Measurements from ENCODE around the gene CARS1. TPM values are rescaled to one million over a fixed set of nuclear protein-coding genes. Genes with fewer than 3 reads are reported as not detected.

CARS1 gene
- total RNA-seq, 1 donor: 17.8 TPM

DNA sequence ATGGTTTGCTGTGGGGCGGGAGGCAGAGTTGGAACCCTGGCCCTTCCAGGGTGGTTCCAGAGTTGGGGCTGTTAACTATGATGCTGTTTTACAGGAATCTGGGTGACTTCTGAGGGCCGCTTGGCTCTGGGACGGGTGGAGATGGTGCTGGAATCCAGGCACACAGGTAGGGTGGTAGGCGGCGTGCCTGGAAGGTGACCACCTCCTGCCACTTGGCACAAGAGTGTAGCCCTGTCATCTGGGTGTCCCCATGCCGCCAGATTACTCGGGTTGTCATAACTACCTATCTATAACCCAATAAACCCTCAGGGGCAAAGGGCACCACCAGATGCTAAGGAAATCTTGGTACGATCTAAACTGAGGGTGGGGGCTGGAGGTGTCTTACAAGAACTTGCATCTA lies 1.3 kb downstream of the CARS1 start:
- H3K27me3 ChIP-seq (ENCODE audit: insufficient read depth, low read length): no peaks in the 10 kb centered on the region
- H3K9me3 ChIP-seq (ENCODE audit: low read depth, low read length): no peaks in the 10 kb centered on the region
- no peak overlapping the region for H3K4me3 ChIP-seq (ENCODE audit: low read length)
- H3K4me1 ChIP-seq (ENCODE audit: insufficient read depth, low read length): peaks cover 40% of the 10 kb centered on the region

DNA sequence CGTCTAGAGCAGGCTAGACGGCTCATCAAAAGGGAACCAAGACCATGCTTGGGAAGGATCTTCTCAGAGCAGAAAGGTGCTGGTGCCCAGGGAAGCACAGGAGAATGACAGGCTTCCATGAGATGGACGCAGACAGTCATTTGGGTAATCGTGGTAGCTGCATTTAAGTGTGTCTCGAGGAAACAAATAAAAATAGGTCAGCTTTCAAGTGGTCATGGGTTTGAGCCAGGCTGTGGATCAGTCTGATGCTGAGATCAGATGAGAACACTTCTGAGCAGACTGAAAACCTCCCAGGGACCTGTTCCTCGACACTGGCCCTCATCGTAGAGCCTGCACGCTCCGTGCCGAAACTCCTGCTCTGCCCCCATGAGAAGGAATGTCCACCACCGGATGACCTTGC lies 4.7 kb downstream of the CARS1 start:
- H3K4me3 ChIP-seq (ENCODE audit: low read length): no peak overlapping the region
- peaks cover 54% of the 10 kb centered on the region for H3K4me1 ChIP-seq (ENCODE audit: insufficient read depth, low read length)
- no peaks in the 10 kb centered on the region for H3K27me3 ChIP-seq (ENCODE audit: insufficient read depth, low read length)
- no peaks in the 10 kb centered on the region for H3K9me3 ChIP-seq (ENCODE audit: low read depth, low read length)

DNA sequence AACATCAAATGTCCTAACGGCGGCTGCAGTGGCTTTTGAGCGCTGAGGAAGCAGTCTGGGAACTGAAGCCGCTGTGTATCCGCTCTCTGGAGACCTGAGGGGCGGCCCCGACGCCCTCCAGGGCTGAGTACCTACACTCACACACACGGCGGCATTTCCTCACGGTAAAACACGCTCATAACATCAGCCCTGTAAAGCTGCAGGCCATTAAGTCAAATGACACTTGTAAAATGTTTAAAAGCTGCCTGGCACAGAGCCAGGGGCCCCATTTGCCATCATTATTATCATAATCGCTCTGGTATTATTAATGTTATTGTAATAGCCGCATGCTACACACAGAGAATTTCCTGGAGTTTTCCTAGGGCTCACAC lies 5.1 kb downstream of the CARS1 start:
- Histone ChIP-seq H3K4me1 (ENCODE audit: insufficient read depth, low read length) (peaks cover 52% of the 10 kb centered on the region), H3K9me3 (ENCODE audit: low read depth, low read length) (no peaks in the 10 kb centered on the region), H3K4me3 (ENCODE audit: low read length) (no peak overlapping the region), H3K27me3 (ENCODE audit: insufficient read depth, low read length) (no peaks in the 10 kb centered on the region)

DNA sequence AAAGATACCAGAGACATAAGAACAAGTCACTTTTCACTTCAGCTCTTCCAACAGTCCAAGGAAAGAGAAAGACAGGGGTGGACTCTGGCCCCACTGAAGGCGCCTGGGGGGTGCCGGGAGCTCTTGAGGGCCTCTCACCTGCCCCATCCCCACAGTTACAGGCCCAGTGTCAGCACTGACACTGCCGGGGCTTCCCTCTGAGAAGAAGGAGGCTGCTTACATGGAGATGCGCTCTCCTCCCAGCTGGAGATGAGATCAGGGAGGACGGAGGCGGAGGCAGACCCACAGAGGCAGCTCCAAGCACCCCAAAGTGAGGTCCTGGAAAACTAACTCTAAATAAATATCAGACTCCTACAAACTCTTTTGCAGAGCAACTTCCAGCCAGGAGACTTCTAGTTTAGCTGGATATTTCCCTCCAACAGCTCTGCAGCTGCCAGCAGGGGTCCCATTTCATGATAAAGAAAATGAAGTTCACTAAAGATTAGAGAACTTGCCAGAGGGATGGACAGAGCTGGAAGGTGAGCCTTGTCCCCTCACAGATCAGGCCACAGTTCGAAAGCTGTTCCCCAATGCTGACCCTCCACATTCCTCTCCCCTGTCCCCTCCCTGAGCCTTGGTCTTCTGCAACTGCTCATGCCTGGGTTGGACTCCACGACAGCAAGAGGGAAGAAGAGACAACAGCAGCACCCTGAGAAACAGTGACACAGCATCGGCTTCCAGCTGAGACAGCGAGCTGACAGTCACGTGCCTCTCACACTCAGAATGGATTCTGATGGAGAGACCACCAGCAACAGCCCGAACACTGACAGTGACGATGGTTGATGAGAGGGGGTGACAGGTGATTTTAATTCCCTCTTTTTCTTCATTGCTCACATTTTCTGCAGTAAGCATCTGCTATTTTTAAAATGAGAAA lies 5.8 kb downstream of the CARS1 start:
- peaks cover 49% of the 10 kb centered on the region for H3K4me1 ChIP-seq (ENCODE audit: insufficient read depth, low read length)
- H3K4me3 ChIP-seq (ENCODE audit: low read length): no peak overlapping the region
- H3K9me3 ChIP-seq (ENCODE audit: low read depth, low read length): no peaks in the 10 kb centered on the region
- H3K27me3 ChIP-seq (ENCODE audit: insufficient read depth, low read length): no peaks in the 10 kb centered on the region

DNA sequence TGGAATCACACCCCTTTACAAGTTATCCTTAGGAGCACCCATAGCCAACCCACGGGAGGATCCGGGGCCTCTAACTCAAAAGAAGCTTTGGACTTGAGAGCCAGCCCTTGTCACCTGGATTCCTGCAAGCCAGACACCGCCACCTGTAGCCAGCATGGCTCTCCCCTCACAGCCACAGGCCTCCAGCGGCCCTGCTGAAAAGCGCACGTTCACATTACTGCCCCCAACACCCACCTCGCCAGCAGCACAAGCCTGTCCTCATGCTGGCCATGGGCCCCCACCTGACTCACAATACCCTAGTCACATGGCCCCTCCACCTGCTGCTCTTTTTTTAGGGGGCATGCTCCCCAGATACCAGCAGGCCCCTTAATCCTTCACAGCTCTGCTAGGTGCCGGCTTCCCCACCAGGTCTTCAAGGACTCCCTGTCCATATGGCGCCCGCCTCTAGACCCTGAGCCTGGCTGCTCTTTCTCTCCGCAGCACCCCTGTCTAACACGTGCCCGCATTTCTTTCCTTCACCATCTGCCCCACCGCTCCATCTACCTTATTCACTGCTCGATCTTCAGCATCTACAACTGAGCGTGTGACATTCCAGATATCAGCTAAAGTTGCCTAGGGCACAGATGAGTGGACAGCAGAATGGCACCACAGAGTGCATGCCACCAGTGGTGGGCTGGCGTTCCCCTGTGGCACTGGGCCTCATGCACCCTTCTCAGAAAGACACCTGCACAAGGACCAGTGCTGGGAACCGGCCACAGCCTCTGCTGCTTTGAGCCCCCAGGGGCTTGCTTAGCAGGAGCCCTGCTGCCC lies 6.6 kb downstream of the CARS1 start:
- H3K4me1 ChIP-seq (ENCODE audit: insufficient read depth, low read length): peaks cover 40% of the 10 kb centered on the region
- no peaks in the 10 kb centered on the region for H3K9me3 ChIP-seq (ENCODE audit: low read depth, low read length)
- no peaks in the 10 kb centered on the region for H3K27me3 ChIP-seq (ENCODE audit: insufficient read depth, low read length)
- no peak overlapping the region for H3K4me3 ChIP-seq (ENCODE audit: low read length)

DNA sequence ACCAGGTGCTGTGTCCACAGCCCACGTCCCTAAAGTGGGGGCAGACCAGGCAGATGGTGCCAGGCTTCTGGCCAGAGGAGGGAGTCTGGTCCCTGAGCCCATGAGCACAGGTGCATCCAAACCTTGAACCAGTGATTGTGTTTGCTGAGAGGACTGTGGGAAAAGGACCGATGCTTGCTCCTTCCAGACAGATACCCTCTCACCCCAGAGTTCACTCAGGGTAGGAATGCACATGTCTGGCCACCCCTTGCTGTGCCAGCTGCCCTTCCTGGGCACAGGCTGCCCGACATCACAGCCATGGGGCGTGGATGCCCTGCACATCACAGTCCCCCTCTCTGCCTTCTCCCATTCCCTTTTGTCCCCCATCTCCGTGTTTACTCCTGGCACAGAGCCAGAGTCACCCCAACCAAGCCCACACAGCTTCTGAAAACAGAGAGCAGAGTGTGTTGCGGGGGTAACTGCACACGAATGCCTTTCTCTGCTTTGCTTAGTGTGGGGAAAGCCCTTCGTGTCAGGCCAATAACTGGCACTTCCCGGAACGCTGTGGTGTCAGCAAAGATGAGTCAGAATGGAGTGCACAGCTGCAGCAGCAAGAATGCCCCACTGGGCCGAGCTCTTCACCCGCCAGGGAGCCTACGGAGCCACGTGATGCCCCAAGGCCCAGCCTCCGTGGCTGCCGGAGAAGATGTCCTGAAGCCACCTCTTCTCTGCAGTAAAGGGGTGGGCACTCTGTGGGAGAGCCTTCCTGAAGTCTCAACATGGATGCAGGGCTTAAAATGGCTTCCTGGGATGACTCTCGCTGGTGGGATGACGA lies 7.6 kb downstream of the CARS1 start:
- Histone ChIP-seq H3K27me3 (ENCODE audit: insufficient read depth, low read length) (no peaks in the 10 kb centered on the region), H3K4me1 (ENCODE audit: insufficient read depth, low read length) (peaks cover 33% of the 10 kb centered on the region), H3K4me3 (ENCODE audit: low read length) (no peak overlapping the region), H3K9me3 (ENCODE audit: low read depth, low read length) (no peaks in the 10 kb centered on the region)

DNA sequence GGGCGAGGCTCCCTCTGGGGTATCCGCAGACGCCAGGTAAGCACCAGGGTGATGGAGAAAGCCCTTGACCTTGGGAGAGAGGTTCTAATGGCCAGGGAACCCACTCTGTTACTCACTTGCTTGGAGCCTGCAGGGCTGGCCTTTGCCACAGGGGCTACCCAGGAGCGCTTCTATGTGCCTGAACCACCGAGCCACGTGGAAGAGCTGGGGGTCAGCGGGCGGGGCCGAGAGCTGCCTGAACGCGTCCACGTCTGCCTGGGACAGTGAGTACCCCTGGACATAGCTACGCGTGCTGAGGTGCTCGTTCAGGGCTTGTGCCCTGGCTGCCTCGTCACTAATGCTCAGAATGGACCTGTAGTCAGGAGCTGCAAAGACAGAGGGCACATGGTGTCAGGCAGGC lies 9.6 kb downstream of the CARS1 start:
- Histone ChIP-seq H3K4me3 (ENCODE audit: low read length) (no peak overlapping the region), H3K27me3 (ENCODE audit: insufficient read depth, low read length) (no peaks in the 10 kb centered on the region), H3K4me1 (ENCODE audit: insufficient read depth, low read length) (peaks cover 31% of the 10 kb centered on the region), H3K9me3 (ENCODE audit: low read depth, low read length) (no peaks in the 10 kb centered on the region)

DNA sequence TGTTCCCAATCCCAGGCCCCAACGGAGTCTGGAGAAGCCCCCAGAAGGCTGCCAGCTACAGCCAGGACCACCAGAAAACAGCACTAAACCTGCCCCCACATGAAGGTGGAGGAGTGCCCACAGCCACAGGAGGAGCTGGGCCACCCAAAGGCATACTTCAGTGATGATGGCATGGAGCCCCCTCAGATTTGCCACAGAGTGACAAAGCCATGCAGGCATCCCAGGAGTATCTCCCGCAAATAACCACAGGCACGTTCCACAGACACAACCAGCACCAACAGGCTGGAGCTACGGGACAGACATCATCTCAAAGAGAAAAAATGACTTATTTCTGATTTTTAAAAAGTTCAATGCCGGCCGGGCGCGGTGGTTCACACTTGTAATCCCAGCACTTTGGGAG lies 10.6 kb downstream of the CARS1 start:
- Histone ChIP-seq H3K9me3 (ENCODE audit: low read depth, low read length) (no peaks in the 10 kb centered on the region), H3K4me3 (ENCODE audit: low read length) (no peak overlapping the region), H3K27me3 (ENCODE audit: insufficient read depth, low read length) (no peaks in the 10 kb centered on the region), H3K4me1 (ENCODE audit: insufficient read depth, low read length) (peaks cover 21% of the 10 kb centered on the region)

DNA sequence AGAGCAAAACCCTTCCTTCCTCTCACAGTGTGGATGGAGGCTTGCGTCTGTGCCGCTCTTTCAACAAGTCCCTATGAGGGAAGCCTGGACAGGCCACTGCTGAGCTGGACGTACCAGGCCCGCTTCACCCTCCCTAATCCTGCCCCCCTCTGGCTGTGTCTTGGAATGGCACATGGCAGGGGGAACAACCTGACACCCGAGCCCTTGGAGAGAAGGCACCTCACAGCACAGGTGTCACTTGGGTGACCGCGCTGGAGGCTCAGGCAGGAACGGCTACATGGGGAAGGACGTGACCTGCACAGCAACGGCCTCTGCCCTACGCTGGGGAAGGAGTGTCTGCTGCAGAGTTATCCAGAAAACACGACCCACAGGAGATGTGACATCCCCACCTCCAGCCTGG lies 11.0 kb downstream of the CARS1 start:
- no peaks in the 10 kb centered on the region for H3K9me3 ChIP-seq (ENCODE audit: low read depth, low read length)
- H3K4me1 ChIP-seq (ENCODE audit: insufficient read depth, low read length): peaks cover 16% of the 10 kb centered on the region
- H3K27me3 ChIP-seq (ENCODE audit: insufficient read depth, low read length): no peaks in the 10 kb centered on the region
- no peak overlapping the region for H3K4me3 ChIP-seq (ENCODE audit: low read length)

DNA sequence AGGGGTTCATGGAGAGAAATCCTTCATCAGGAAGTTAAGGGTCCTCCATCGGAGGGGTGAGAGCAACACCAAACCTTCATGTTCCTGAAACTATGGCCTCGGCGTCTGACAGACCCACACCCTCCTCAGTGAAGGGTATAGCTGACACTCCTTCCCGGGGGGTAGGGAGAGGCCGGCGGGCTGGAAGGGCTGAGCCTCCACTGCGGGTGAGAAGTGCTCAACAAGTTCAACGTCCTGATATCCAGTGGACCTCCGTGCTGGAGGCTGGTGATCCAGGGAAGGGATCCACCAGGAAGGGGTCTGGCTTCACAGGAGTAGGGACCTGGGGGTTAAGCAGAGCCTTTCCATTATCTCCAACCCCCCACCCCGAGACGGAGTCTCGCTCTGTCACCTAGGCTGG lies 12.3 kb downstream of the CARS1 start:
- Histone ChIP-seq H3K9me3 (ENCODE audit: low read depth, low read length) (no peaks in the 10 kb centered on the region), H3K27me3 (ENCODE audit: insufficient read depth, low read length) (no peaks in the 10 kb centered on the region), H3K4me3 (ENCODE audit: low read length) (no peak overlapping the region), H3K4me1 (ENCODE audit: insufficient read depth, low read length) (peaks cover 8% of the 10 kb centered on the region)

DNA sequence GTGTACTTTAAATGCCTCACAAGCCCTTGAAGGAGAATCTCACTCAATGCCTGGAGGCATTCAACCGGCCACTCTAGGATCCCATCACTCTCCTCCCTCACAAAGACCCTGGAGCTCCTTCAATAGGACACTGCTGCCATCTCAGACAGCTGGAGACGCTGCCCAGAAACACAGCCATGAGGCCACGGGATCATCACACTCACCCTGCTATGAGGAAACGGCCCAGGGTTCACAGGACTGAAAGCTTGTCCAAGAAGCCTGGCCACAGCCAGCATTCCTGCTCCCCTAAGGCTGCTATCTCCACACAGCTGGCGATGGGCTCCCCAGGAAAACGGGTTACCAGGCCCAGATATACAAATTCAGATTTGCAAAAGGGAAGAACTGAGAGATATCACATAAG lies 13.2 kb downstream of the CARS1 start:
- H3K4me3 ChIP-seq (ENCODE audit: low read length): no peak overlapping the region
- H3K27me3 ChIP-seq (ENCODE audit: insufficient read depth, low read length): no peaks in the 10 kb centered on the region
- H3K9me3 ChIP-seq (ENCODE audit: low read depth, low read length): no peaks in the 10 kb centered on the region
- H3K4me1 ChIP-seq (ENCODE audit: insufficient read depth, low read length): peaks cover under 1% of the 10 kb centered on the region

DNA sequence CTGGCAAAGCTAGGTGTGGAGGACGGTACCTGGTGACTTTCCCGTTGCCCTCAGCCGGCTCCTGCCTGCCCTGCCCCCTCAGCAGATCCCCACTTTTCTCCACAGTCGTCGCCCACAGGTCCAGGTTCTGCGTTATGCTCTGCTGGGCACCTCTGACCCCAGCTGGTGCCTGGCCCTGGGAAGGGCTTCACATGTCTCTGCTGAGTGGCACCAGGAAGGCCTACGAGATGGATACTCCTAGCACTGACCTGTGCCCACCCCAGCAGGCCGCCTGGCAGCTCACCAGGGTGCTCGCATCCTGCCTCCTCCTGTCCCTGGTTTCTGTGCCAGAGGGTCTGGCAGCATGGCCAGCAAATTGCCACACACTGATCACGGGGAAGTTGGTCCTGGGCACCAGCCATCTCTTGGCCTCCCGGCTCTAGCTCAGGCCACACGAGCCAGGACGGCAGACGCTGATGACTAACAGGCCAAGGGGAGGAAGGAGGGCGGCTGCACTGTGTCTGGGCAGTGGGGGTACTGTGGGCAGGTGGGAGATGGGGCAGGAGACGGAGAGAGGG lies 13.8 kb downstream of the CARS1 start:
- H3K27me3 ChIP-seq (ENCODE audit: insufficient read depth, low read length): no peaks in the 10 kb centered on the region
- no peaks in the 10 kb centered on the region for H3K4me1 ChIP-seq (ENCODE audit: insufficient read depth, low read length)
- no peaks in the 10 kb centered on the region for H3K9me3 ChIP-seq (ENCODE audit: low read depth, low read length)
- no peak overlapping the region for H3K4me3 ChIP-seq (ENCODE audit: low read length)

DNA sequence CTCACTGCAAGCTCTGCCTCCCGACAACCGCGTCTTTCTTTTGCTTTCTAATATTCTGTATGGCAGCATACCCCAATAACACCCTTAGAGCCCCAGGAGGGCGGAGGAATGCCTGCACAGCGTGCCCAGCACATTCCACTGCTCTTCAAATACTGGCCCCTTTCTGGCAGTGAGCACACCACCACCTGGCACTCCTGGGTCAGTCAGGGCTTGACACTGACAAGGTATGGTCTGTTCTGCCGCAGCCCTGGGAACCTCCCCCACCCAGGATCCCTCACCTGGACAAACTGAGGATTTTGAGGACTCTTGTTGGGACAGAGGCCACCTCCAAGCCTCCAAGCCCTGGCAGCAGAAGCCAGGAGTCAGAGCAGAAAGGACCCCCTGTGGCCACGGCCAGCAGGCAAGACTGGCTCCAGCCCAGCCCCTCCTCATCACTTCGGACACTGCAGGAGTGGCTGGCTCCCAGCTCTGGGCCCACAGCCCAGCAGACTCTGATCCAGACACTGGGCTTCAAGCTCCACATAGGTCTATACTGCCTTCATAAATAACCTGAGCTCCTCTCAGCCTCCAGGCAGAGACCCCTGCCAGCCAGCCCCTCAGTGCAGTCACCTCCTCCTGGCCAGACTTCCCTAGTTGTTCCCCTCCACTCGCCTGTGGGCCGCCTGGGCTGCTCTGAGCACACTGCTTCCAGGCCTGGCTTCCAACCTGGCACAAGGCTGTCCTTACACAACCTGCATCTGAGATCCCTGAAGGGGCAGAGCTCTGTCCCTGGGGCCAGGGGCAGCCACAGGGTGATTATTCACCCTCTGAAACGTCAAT lies 14.5 kb downstream of the CARS1 start:
- no peaks in the 10 kb centered on the region for H3K9me3 ChIP-seq (ENCODE audit: low read depth, low read length)
- H3K27me3 ChIP-seq (ENCODE audit: insufficient read depth, low read length): no peaks in the 10 kb centered on the region
- no peak overlapping the region for H3K4me3 ChIP-seq (ENCODE audit: low read length)
- peaks cover 6% of the 10 kb centered on the region for H3K4me1 ChIP-seq (ENCODE audit: insufficient read depth, low read length)

Data from mononuclear cell (primary cell).